ENCODE data around the gene RAD51B.
"Not testable (repeated sequence)": the region's sequence is repeated elsewhere in the genome, so short reads cannot be mapped to it uniquely, and the experiment has no call there.

Gene RAD51B

GRCh38 chr14:67967970-67968369, 148.4 kb downstream of the RAD51B start:
- H3K36me3 ChIP-seq (ENCODE audit: insufficient read depth, low read length); H3K27me3 ChIP-seq (ENCODE audit: insufficient read depth, low read length); H3K9ac ChIP-seq (ENCODE audit: low read depth, low read length); H3K4me3 ChIP-seq (ENCODE audit: low read length); H3K27ac ChIP-seq (ENCODE audit: low read depth, low read length): not testable (repeated sequence)
- Histone ChIP-seq H3K4me1 (ENCODE audit: insufficient read depth, low read length) (peaks cover 26% of the 10 kb centered on the region), H3K9me3 (ENCODE audit: insufficient read depth, low read depth, low read length) (peaks cover 13% of the 10 kb centered on the region)
- WGBS = 95% methylated on average over 2 of the region's 2 CpGs

GRCh38 chr14:67970923-67971322, 151.3 kb downstream of the RAD51B start:
- H3K36me3 ChIP-seq (ENCODE audit: insufficient read depth, low read length) = no peaks in the 10 kb centered on the region
- H3K9me3 ChIP-seq (ENCODE audit: insufficient read depth, low read depth, low read length) = peaks cover 13% of the 10 kb centered on the region
- H3K9ac ChIP-seq (ENCODE audit: low read depth, low read length) = no peak overlapping the region
- H3K27me3 ChIP-seq (ENCODE audit: insufficient read depth, low read length) = no peaks in the 10 kb centered on the region
- no peak overlapping the region for H3K4me3 ChIP-seq (ENCODE audit: low read length)
- WGBS = 91% methylated on average over 3 of the region's 4 CpGs
- peaks cover 26% of the 10 kb centered on the region for H3K4me1 ChIP-seq (ENCODE audit: insufficient read depth, low read length)
- peak overlapping the region; percentile 38; the same call in 1 of the 2 replicates for H3K27ac ChIP-seq (ENCODE audit: low read depth, low read length)

- Histone ChIP-seq H3K4me3 (ENCODE audit: low read length) (no peak overlapping the region), H3K27me3 (ENCODE audit: insufficient read depth, low read length) (no peaks in the 10 kb centered on the region), H3K9me3 (ENCODE audit: insufficient read depth, low read depth, low read length) (peaks cover 13% of the 10 kb centered on the region), H3K9ac (ENCODE audit: low read depth, low read length) (no peak overlapping the region), H3K36me3 (ENCODE audit: insufficient read depth, low read length) (no peaks in the 10 kb centered on the region), H3K4me1 (ENCODE audit: insufficient read depth, low read length) (peaks cover 26% of the 10 kb centered on the region), H3K27ac (ENCODE audit: low read depth, low read length) (no peak overlapping the region)
- WGBS = 91% methylated on average over 3 of the region's 4 CpGs
These were observed 152.3 kb downstream of the RAD51B start for GRCh38 chr14:67971627-67972625.

GRCh38 chr14:67973436-67973835, 153.9 kb downstream of the RAD51B start:
- H3K36me3 ChIP-seq (ENCODE audit: insufficient read depth, low read length) = no peaks in the 10 kb centered on the region
- no peak overlapping the region for H3K27ac ChIP-seq (ENCODE audit: low read depth, low read length)
- no peak overlapping the region for H3K9ac ChIP-seq (ENCODE audit: low read depth, low read length)
- no peak overlapping the region for H3K4me3 ChIP-seq (ENCODE audit: low read length)
- no peaks in the 10 kb centered on the region for H3K27me3 ChIP-seq (ENCODE audit: insufficient read depth, low read length)
- H3K9me3 ChIP-seq (ENCODE audit: insufficient read depth, low read depth, low read length) = peaks cover 7% of the 10 kb centered on the region
- peaks cover 38% of the 10 kb centered on the region for H3K4me1 ChIP-seq (ENCODE audit: insufficient read depth, low read length)

GRCh38 chr14:67975470-67975869, 155.9 kb downstream of the RAD51B start:
- no peaks in the 10 kb centered on the region for H3K9me3 ChIP-seq (ENCODE audit: insufficient read depth, low read depth, low read length)
- H3K9ac ChIP-seq (ENCODE audit: low read depth, low read length) = no peak overlapping the region
- H3K27ac ChIP-seq (ENCODE audit: low read depth, low read length) = no peak overlapping the region
- H3K4me3 ChIP-seq (ENCODE audit: low read length) = no peak overlapping the region
- 95% methylated on average over 6 of the region's 6 CpGs for WGBS
- no peaks in the 10 kb centered on the region for H3K27me3 ChIP-seq (ENCODE audit: insufficient read depth, low read length)
- no peaks in the 10 kb centered on the region for H3K36me3 ChIP-seq (ENCODE audit: insufficient read depth, low read length)
- H3K4me1 ChIP-seq (ENCODE audit: insufficient read depth, low read length) = peaks cover 38% of the 10 kb centered on the region

DNA sequence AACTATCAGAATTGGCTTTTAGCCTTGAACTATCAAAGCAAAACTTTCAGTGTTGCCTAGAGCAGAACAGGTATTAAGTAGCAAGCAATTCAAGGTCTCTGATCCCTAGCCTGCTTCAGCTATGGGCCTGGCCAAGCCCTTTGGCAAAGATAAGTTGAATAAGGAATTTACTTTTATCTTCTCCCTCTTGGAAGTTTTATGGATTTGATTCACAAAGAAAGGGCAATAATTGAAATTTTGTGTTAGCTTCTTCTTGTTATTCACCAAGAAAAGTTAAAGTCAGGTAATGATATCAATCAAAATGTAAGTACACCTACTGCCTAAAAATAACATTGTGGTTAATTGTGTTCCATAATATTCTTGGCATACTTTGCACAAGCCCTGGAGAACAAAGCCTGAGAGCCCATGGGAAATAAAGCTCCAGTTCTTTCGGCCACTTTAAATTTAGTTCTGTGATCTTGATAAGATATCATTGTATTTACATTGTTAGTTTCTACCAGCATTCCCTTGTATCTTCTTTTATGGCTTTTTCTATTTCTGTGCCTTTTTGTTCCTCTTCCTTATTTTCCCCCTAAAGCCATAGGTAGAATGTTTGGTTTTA, 158.0 kb downstream of the RAD51B start:
- Histone ChIP-seq H3K27me3 (ENCODE audit: insufficient read depth, low read length) (no peaks in the 10 kb centered on the region), H3K36me3 (ENCODE audit: insufficient read depth, low read length) (no peaks in the 10 kb centered on the region), H3K4me3 (ENCODE audit: low read length) (no peak overlapping the region), H3K27ac (ENCODE audit: low read depth, low read length) (no peak overlapping the region), H3K4me1 (ENCODE audit: insufficient read depth, low read length) (peaks cover 19% of the 10 kb centered on the region), H3K9ac (ENCODE audit: low read depth, low read length) (no peak overlapping the region), H3K9me3 (ENCODE audit: insufficient read depth, low read depth, low read length) (no peaks in the 10 kb centered on the region)
- WGBS = 80% methylated on average over 1 of the region's 1 CpG

DNA sequence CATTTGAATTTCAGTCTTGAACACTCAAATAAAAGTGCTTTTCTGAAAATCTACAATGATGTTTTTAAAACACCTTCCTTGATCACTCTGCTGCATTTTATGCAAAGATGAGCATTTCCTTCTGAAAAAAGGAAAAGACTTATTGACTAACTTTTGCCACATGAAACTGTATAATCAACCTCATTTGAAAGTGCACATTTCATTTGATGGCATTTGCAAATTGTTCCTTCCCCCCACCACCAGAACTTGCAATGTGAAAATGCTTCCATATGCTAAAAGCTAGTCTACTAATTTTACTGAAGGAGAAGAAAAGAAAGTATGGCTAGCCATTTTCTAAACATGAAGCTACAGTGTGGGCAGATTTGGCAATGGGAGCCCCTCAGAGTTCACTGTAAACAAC, 159.2 kb downstream of the RAD51B start:
- H3K4me1 ChIP-seq (ENCODE audit: insufficient read depth, low read length) = peaks cover 19% of the 10 kb centered on the region
- H3K27me3 ChIP-seq (ENCODE audit: insufficient read depth, low read length) = no peaks in the 10 kb centered on the region
- H3K27ac ChIP-seq (ENCODE audit: low read depth, low read length) = no peak overlapping the region
- no peak overlapping the region for H3K9ac ChIP-seq (ENCODE audit: low read depth, low read length)
- H3K36me3 ChIP-seq (ENCODE audit: insufficient read depth, low read length) = no peaks in the 10 kb centered on the region
- no peak overlapping the region for H3K4me3 ChIP-seq (ENCODE audit: low read length)
- H3K9me3 ChIP-seq (ENCODE audit: insufficient read depth, low read depth, low read length) = no peaks in the 10 kb centered on the region

DNA sequence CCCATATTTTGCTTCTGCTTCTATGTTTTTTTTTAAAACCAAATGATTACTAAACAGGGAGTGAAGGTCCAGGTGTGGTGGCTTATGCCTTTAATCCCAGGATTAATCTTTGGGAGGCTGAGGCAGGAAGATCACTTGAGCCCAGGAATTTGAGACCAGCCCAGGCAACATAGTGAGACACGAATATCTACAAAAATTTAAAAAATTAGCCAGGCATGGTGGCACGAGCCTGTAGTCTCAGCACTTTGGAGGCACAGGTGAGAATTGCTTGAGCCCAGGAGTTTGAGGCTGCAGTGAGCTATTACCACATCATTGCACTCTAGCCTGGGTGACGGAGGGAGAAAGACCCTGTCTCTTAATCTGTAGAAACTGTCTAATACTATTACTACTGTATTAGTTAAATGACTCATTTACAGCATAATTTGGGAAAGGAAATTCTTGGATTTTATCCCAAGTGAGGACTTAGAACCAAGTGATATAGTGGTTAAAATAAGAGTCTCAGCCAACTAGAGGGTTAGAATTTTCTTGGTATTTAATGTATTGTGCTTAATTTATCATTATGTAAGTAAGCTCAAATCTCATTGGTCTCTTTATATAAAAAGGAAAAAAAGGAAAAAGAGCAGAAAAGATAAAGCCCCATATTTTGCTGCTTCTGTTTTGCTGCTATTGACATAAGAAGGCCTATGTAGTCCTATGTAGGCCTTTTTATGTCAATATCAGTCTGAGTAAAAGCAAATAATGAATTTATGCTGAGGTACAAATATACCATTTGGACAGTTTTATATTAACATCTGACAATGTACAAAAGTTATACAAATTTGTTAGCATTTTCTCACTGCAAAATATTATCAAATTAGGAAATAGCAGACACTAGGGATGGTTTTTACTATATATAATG, 163.4 kb downstream of the RAD51B start:
- H3K9ac ChIP-seq (ENCODE audit: low read depth, low read length) = no peak overlapping the region
- H3K36me3 ChIP-seq (ENCODE audit: insufficient read depth, low read length) = no peaks in the 10 kb centered on the region
- 88% methylated on average over 2 of the region's 3 CpGs for WGBS
- no peaks in the 10 kb centered on the region for H3K9me3 ChIP-seq (ENCODE audit: insufficient read depth, low read depth, low read length)
- H3K27ac ChIP-seq (ENCODE audit: low read depth, low read length) = no peak overlapping the region
- peaks cover 12% of the 10 kb centered on the region for H3K4me1 ChIP-seq (ENCODE audit: insufficient read depth, low read length)
- H3K27me3 ChIP-seq (ENCODE audit: insufficient read depth, low read length) = no peaks in the 10 kb centered on the region
- H3K4me3 ChIP-seq (ENCODE audit: low read length) = no peak overlapping the region

- no peak overlapping the region for H3K4me3 ChIP-seq (ENCODE audit: low read length)
- no peaks in the 10 kb centered on the region for H3K4me1 ChIP-seq (ENCODE audit: insufficient read depth, low read length)
- no peaks in the 10 kb centered on the region for H3K27me3 ChIP-seq (ENCODE audit: insufficient read depth, low read length)
- no peak overlapping the region for H3K9ac ChIP-seq (ENCODE audit: low read depth, low read length)
- H3K27ac ChIP-seq (ENCODE audit: low read depth, low read length) = no peak overlapping the region
- no peaks in the 10 kb centered on the region for H3K9me3 ChIP-seq (ENCODE audit: insufficient read depth, low read depth, low read length)
- H3K36me3 ChIP-seq (ENCODE audit: insufficient read depth, low read length) = no peaks in the 10 kb centered on the region
These were observed 164.7 kb downstream of the RAD51B start for GRCh38 chr14:67984274-67984673.

GRCh38 chr14:67986131-67986841, 166.7 kb downstream of the RAD51B start:
- no peaks in the 10 kb centered on the region for H3K27me3 ChIP-seq (ENCODE audit: insufficient read depth, low read length)
- no peak overlapping the region for H3K27ac ChIP-seq (ENCODE audit: low read depth, low read length)
- 90% methylated on average over 4 of the region's 6 CpGs for WGBS
- H3K4me1 ChIP-seq (ENCODE audit: insufficient read depth, low read length) = 0 out of 2 replicates have a peak, but pooled peaks cover 3% of the 10 kb centered on the region
- H3K9ac ChIP-seq (ENCODE audit: low read depth, low read length) = no peak overlapping the region
- H3K36me3 ChIP-seq (ENCODE audit: insufficient read depth, low read length) = no peaks in the 10 kb centered on the region
- no peaks in the 10 kb centered on the region for H3K9me3 ChIP-seq (ENCODE audit: insufficient read depth, low read depth, low read length)
- no peak overlapping the region for H3K4me3 ChIP-seq (ENCODE audit: low read length)

All from HUES64 (cell line).